ENCODE measurements around the gene GRM4. TPM values are rescaled to one million over a fixed set of nuclear protein-coding genes. Genes with fewer than 3 reads are reported as not detected.

The GRM4 gene
- total RNA-seq, 1 experiment from 2014 or later, result 5.6 TPM

DNA sequence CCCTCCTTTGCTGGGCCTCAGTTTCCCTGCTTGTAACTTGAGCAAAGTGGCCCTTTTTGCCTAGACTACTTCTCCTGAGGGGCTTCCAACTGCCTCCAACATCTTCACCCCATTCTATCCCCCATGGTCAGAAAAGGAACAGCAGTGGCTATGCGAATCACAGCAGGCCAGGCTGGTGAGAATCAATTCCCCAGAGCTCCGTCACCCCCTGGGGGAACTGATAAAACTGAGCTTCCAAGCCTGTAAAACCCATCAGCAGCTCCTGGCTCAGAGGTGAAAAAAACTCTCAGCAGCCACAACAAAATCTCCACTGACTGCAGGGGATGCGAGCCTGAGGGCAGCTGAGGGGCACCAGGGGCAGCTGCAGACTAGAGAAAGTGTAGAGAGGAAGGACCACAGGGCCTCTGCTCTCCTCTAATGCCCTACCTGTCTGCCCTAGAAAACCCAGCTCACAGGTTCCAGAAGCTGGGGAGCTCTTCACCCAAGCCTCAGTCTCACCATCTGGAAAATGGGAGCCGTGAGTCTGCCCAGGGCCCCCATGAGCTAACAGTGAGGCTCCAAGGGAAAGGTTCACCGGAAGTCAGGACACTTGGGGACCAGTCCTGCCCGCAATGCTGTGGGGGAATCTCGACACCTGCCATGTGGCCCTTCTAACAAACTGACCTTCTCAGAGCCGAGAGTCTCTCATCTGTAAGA, 120.6 kb downstream of the GRM4 start:
- Histone ChIP-seq H3K79me1 (ENCODE audit: insufficient read depth, low read depth, low read length, poor library complexity, severe bottlenecking) (no peaks in the 10 kb centered on the region), H3T11ph (ENCODE audit: low read length) (no peak overlapping the region), H3K18ac (ENCODE audit: insufficient read length, low read depth, low read length) (no peak overlapping the region), H3K79me2 (ENCODE audit: insufficient read depth, low read length) (no peaks in the 10 kb centered on the region), H2BK20ac (ENCODE audit: low read depth, low read length, poor library complexity, severe bottlenecking) (no peak overlapping the region), H4K5ac (ENCODE audit: insufficient read length, low read depth, low read length) (no peak overlapping the region), H2BK15ac (ENCODE audit: low read depth, low read length) (no peak overlapping the region), H2AK5ac (ENCODE audit: insufficient read length, low read length) (no peak overlapping the region), H2BK12ac (ENCODE audit: insufficient read length, low read depth, low read length) (no peak overlapping the region), H4K8ac (replicated peaks; ENCODE audit: insufficient read length, low read depth, low read length) (no peak overlapping the region), H3K4me2 (ENCODE audit: insufficient read depth, insufficient read length, low read length) (no peak overlapping the region), H4K20me1 (ENCODE audit: control insufficient read depth, insufficient read depth, insufficient read length) (no peaks in the 10 kb centered on the region), H3K27me3 (ENCODE audit: insufficient read depth, low read length) (no peaks in the 10 kb centered on the region), H2BK5ac (ENCODE audit: insufficient read length, low read length) (no peak overlapping the region), H3K14ac (ENCODE audit: insufficient read depth, low read length) (no peak overlapping the region), H2AFZ (ENCODE audit: low read length) (no peak overlapping the region), H3K9me3 (ENCODE audit: control insufficient read depth, low read depth, low read length) (no peaks in the 10 kb centered on the region), H3K23me2 (ENCODE audit: insufficient read length, low read depth, low read length, poor library complexity, severe bottlenecking) (no peaks in the 10 kb centered on the region), H3K9ac (ENCODE audit: extremely low read depth, insufficient read length, low read length) (no peak overlapping the region), H3K4ac (ENCODE audit: low read depth, low read length) (no peak overlapping the region), H3K4me1 (ENCODE audit: insufficient read depth, low read length) (no peaks in the 10 kb centered on the region), H3K23ac (ENCODE audit: insufficient read length, low read depth, low read length) (no peak overlapping the region), H3K27ac (ENCODE audit: insufficient read length, low read depth, low read length) (no peak overlapping the region), H2BK120ac (ENCODE audit: low read depth, low read length, poor library complexity, severe bottlenecking) (no peak overlapping the region), H4K91ac (ENCODE audit: insufficient read length, low read depth, low read length) (no peak overlapping the region), H3K56ac (ENCODE audit: insufficient read length, low read depth, low read length) (no peak overlapping the region)
- peaks cover 0 to 8% (median 6%) of the 10 kb centered on the region in 3 experiments; a peak in 3 of 7 replicates for H3K36me3 Mint-ChIP-seq (ENCODE audit: insufficient read depth in 1 of 3, low read depth in 3 of 3)
- H3K4me1 Mint-ChIP-seq, result peaks cover 7 to 12% of the 10 kb centered on the region in 2 experiments
- peaks cover 31% of the 10 kb centered on the region for H3K27me3 Mint-ChIP-seq (ENCODE audit: low read depth)
- H3K27ac Mint-ChIP-seq, result no peak overlapping the region
- H3K4me3 Mint-ChIP-seq, result no peak overlapping the region
- DNase-seq, result no peak
- H3K9me3 Mint-ChIP-seq, result peaks cover 0 to 3% of the 10 kb centered on the region in 2 experiments; a peak in 1 of 5 replicates
- TF ChIP-seq, protein P1, sequence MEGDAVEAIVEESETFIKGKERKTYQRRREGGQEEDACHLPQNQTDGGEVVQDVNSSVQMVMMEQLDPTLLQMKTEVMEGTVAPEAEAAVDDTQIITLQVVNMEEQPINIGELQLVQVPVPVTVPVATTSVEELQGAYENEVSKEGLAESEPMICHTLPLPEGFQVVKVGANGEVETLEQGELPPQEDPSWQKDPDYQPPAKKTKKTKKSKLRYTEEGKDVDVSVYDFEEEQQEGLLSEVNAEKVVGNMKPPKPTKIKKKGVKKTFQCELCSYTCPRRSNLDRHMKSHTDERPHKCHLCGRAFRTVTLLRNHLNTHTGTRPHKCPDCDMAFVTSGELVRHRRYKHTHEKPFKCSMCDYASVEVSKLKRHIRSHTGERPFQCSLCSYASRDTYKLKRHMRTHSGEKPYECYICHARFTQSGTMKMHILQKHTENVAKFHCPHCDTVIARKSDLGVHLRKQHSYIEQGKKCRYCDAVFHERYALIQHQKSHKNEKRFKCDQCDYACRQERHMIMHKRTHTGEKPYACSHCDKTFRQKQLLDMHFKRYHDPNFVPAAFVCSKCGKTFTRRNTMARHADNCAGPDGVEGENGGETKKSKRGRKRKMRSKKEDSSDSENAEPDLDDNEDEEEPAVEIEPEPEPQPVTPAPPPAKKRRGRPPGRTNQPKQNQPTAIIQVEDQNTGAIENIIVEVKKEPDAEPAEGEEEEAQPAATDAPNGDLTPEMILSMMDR (conservative IDR thresholded peaks at IDR 0.05), result no peak
- no CpG with 5 or more reads among the region's 8 CpGs for WGBS (ENCODE audit: extremely low coverage, insufficient read length, low lambda C conversion rate)

Measured in H9 (cell line).